ENCODE measurements around the gene LSP1.

Gene LSP1

GRCh38 chr11:1906611-1907423 lies 53.9 kb downstream of the LSP1 start:
- in situ Hi-C loops (cut with HindIII; ENCODE audit: low sequenced_read_pairs), result no loop called here
- DNase-seq (ENCODE audit: low read depth, low spot score), result no peak

GRCh38 chr11:1908618-1909017 lies 55.7 kb downstream of the LSP1 start:
- no peak overlapping the region for H3K4me3 ChIP-seq (ENCODE audit: low read depth, low read length)
- DNase-seq (ENCODE audit: low read depth, low spot score), result peak; percentile 10
- in situ Hi-C loops (cut with HindIII; ENCODE audit: low sequenced_read_pairs), result no loop called here
- no peak for TF ChIP-seq CTCF (IDR thresholded peaks at IDR 0.05; ENCODE audit: low read depth, low read length)

More at GRCh38 chr11:1906611-1907423, 53.9 kb downstream of the LSP1 start:
- H3K4me3 ChIP-seq (ENCODE audit: low read depth, low read length), result no peak overlapping the region
- no peak for TF ChIP-seq CTCF (IDR thresholded peaks at IDR 0.05; ENCODE audit: low read depth, low read length)

GRCh38 chr11:1909524-1909923 lies 56.6 kb downstream of the LSP1 start:
- in situ Hi-C loops (cut with HindIII; ENCODE audit: low sequenced_read_pairs), result no loop called here
- no peak for DNase-seq (ENCODE audit: low read depth, low spot score)
- H3K4me3 ChIP-seq (ENCODE audit: low read depth, low read length), result no peak overlapping the region
- TF ChIP-seq CTCF (IDR thresholded peaks at IDR 0.05; ENCODE audit: low read depth, low read length), result no peak

GRCh38 chr11:1912289-1912878 lies 59.5 kb downstream of the LSP1 start:
- H3K4me3 ChIP-seq (ENCODE audit: low read depth, low read length), result no peak overlapping the region
- TF ChIP-seq CTCF (IDR thresholded peaks at IDR 0.05; ENCODE audit: low read depth, low read length), result no peak
- no peak for DNase-seq (ENCODE audit: low read depth, low spot score)
- in situ Hi-C loops (cut with HindIII; ENCODE audit: low sequenced_read_pairs), result no loop called here

GRCh38 chr11:1913271-1914060 lies 60.6 kb downstream of the LSP1 start:
- H3K4me3 ChIP-seq (ENCODE audit: low read depth, low read length), result no peak overlapping the region
- in situ Hi-C loops (cut with HindIII; ENCODE audit: low sequenced_read_pairs), result no loop called here
- no peak for TF ChIP-seq CTCF (IDR thresholded peaks at IDR 0.05; ENCODE audit: low read depth, low read length)
- no peak for DNase-seq (ENCODE audit: low read depth, low spot score)

GRCh38 chr11:1915795-1916131 lies 62.9 kb downstream of the LSP1 start:
- TF ChIP-seq CTCF (IDR thresholded peaks at IDR 0.05; ENCODE audit: low read depth, low read length), result no peak
- no peak overlapping the region for H3K4me3 ChIP-seq (ENCODE audit: low read depth, low read length)
- DNase-seq (ENCODE audit: low read depth, low spot score), result no peak
- in situ Hi-C loops (cut with HindIII; ENCODE audit: low sequenced_read_pairs), result no loop called here

Measured in astrocyte of the spinal cord (primary cell).